GM23338 (cell line): ENCODE measurements around the gene DLG2. TPM values are rescaled to one million over a fixed set of nuclear protein-coding genes. Genes with fewer than 3 reads are reported as not detected.

Experiments
- ATAC-seq: fragments of 200-7000 bp; cut with Tn5 transposase; 3 replicates; pipeline ENCODE4 v1.9.1; 2020
- DNase-seq: peaks from one replicate; pipeline ENCODE4 v3.0.0-alpha.2; 2015; ENCODE audit warnings: low spot score
- H2AFZ ChIP-seq: fragments of 200-600 bp; sonication (generic); 2 replicates; pipeline ENCODE4 v1.8.0; 2016; ENCODE audit warnings: antibody characterized with exemption, mild to moderate bottlenecking, moderate library complexity
- H3F3A ChIP-seq: fragments of 200-600 bp; sonication (generic); replicated peaks from 2 replicates; pipeline ENCODE4 v1.8.0; 2017; ENCODE audit warnings: antibody characterized with exemption, mixed run types, low read depth
- H3K27ac ChIP-seq: fragments of 200-600 bp; sonication (generic); 2 replicates; pipeline ENCODE4 v1.6.1; 2016; ENCODE audit warnings: low read depth
- H3K27me3 ChIP-seq: fragments of 200-600 bp; sonication (generic); 2 replicates; pipeline ENCODE4 v1.8.0; 2016; ENCODE audit warnings: mild to moderate bottlenecking, mixed run types, moderate library complexity; ENCODE audit not compliant: insufficient read depth
- H3K36me3 ChIP-seq: fragments of 200-600 bp; sonication (generic); 2 replicates; pipeline ENCODE4 v1.8.0; 2016; ENCODE audit warnings: mild to moderate bottlenecking; ENCODE audit not compliant: insufficient read depth
- H3K4me1 ChIP-seq: fragments of 200-600 bp; sonication (generic); 2 replicates; pipeline ENCODE4 v1.8.0; 2016; ENCODE audit warnings: mild to moderate bottlenecking, moderate library complexity; ENCODE audit not compliant: insufficient read depth
- H3K4me2 ChIP-seq: fragments of 200-600 bp; sonication (generic); 2 replicates; pipeline ENCODE4 v1.7.1; 2017; ENCODE audit warnings: mixed run types
- H3K4me3 ChIP-seq: fragments of 200-600 bp; sonication (generic); 2 replicates; pipeline ENCODE4 v1.6.1; 2016; ENCODE audit warnings: mixed run types
- H3K79me2 ChIP-seq: fragments of 200-600 bp; sonication (generic); replicated peaks from 2 replicates; pipeline ENCODE4 v1.8.0; 2017; ENCODE audit warnings: mild to moderate bottlenecking; ENCODE audit not compliant: insufficient read depth
- H3K9me2 ChIP-seq: fragments of 200-600 bp; sonication (generic); 2 replicates; pipeline ENCODE4 v1.8.0; 2017; ENCODE audit not compliant: insufficient read depth
- H4K20me1 ChIP-seq: fragments of 200-600 bp; sonication (generic); replicated peaks from 2 replicates; pipeline ENCODE4 v1.8.0; 2017; ENCODE audit warnings: mild to moderate bottlenecking; ENCODE audit not compliant: insufficient read depth
- H3K27ac Mint-ChIP-seq: 2 replicates; pipeline ENCODE4 v1.8.0; 2020; ENCODE audit warnings: inconsistent platforms, mild to moderate bottlenecking, moderate library complexity, mixed read lengths
- H3K27me3 Mint-ChIP-seq: 3 replicates; pipeline ENCODE4 v1.8.0; 2022; ENCODE audit warnings: low read depth, mild to moderate bottlenecking, moderate library complexity, mixed read lengths, inconsistent platforms; ENCODE audit not compliant: insufficient read depth, poor library complexity
- H3K36me3 Mint-ChIP-seq: 3 replicates; pipeline ENCODE4 v1.8.0; 2021; ENCODE audit warnings: low read depth, mild to moderate bottlenecking, inconsistent platforms, moderate library complexity, mixed read lengths
- H3K4me1 Mint-ChIP-seq: 3 replicates; pipeline ENCODE4 v1.8.0; 2020; ENCODE audit warnings: mild to moderate bottlenecking, inconsistent platforms, mixed read lengths
- H3K4me3 Mint-ChIP-seq: 3 replicates; pipeline ENCODE4 v1.8.0; 2021; ENCODE audit warnings: moderate library complexity, mild to moderate bottlenecking, inconsistent platforms, mixed read lengths
- H3K9me3 Mint-ChIP-seq: 3 replicates; pipeline ENCODE4 v1.8.0; 2020; ENCODE audit warnings: moderate library complexity, mild to moderate bottlenecking, inconsistent platforms, mixed read lengths
- EZH2 ChIP-seq: fragments of 200-600 bp; sonication (generic); IDR thresholded peaks from one replicate; pipeline ENCODE4 v1.8.0; 2017; ENCODE audit warnings: antibody characterized with exemption, mild to moderate bottlenecking, low read depth; ENCODE audit not compliant: unreplicated experiment
- JUNB ChIP-seq: IDR thresholded peaks from one replicate; pipeline ENCODE4 v1.6.1; 2016; ENCODE audit warnings: antibody characterized with exemption; ENCODE audit not compliant: unreplicated experiment
- REST ChIP-seq: IDR thresholded peaks from one replicate; pipeline ENCODE4 v1.6.1; 2018; ENCODE audit warnings: antibody characterized with exemption; ENCODE audit not compliant: unreplicated experiment
- STAT1 ChIP-seq: IDR thresholded peaks from one replicate; pipeline ENCODE4 v1.6.1; 2016; ENCODE audit warnings: antibody characterized with exemption; ENCODE audit not compliant: unreplicated experiment
- polyA plus RNA-seq: library from polyadenylated mRNA; unstranded; fragments of >200 nt; fragmentation: Nextera tagmentation; extraction: Ambion mirVana; gene quantifications from 2 replicates; pipeline ENCODE4 v1.2.1, GENCODE V29; 2016
- total RNA-seq: library from RNA; depleted of rRNA; stranded (reverse); fragments of >200 nt; shearing (Covaris generic); gene quantifications from 2 replicates; pipeline ENCODE4 v1.2.3, GENCODE V29; 2014
- TF ChIP-seq, protein P1 (sequence below): IDR thresholded peaks from 2 replicates; pipeline ENCODE4 v1.6.1; 2016; ENCODE audit warnings: antibody characterized with exemption
- TF ChIP-seq, protein P2 (sequence below), 2 experiments: fragments of 200-600 bp in 1 of 2; sonication (generic) in 1 of 2; conservative IDR thresholded peaks; 2 replicates each; pipeline versions ENCODE4 v1.5.1 to v1.6.1; 2016 to 2017; ENCODE audit warnings: antibody characterized with exemption in 2 of 2, low read depth in 2 of 2, mild to moderate bottlenecking in 2 of 2, moderate library complexity in 1 of 2

DLG2 gene
- total and polyA plus RNA-seq, 2 experiments from 2014 or later: 19.8 to 21.5 TPM

DNA sequence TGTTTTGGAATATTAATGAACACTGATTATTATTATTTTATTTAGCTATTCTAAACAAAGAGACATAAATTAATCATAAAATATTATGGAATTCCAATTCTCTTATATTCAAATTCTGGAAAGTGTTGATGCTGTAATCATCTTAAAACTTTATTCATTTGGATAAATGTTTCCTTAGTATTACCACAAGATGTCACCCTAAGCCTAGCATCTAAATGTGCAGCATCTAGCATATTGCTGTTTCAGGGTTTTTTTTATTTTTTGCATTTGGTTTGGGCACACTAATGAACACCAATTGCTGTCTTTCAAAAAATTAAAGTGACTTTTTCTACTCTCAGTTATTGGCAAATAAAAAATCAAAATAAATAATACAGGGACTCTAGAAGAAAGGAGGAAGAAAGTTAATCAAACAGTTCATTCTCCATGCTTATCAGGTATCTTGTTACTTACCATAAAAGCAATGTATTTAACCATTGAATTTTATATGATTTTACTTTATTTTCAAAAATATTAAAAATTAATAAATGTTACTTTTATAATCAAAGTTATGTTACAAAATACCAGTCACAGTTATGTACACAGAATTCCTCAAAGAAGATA, 31.8 kb downstream of the DLG2 start:
- ATAC-seq (no peak), DNase-seq (peak; percentile 59)
- Mint-ChIP-seq H3K4me1 (peaks cover 13% of the 10 kb centered on the region; the same call in 2 of the 3 replicates), H3K4me3 (no peak overlapping the region), H3K27ac (no peak overlapping the region), H3K36me3 (peaks cover 3% of the 10 kb centered on the region; the same call in 2 of the 3 replicates), H3K27me3 (no peaks in the 10 kb centered on the region), H3K9me3 (no peaks in the 10 kb centered on the region; the same call in 2 of the 3 replicates)
- H3K79me2 ChIP-seq: no peaks in the 10 kb centered on the region
- H2AFZ ChIP-seq: no peak overlapping the region
- no peak overlapping the region for H3K4me3 ChIP-seq
- H3K27me3 ChIP-seq: no peaks in the 10 kb centered on the region
- no peaks in the 10 kb centered on the region for H3F3A ChIP-seq
- H3K9me2 ChIP-seq: no peaks in the 10 kb centered on the region
- TF ChIP-seq EZH2: no peak
- no peak for TF ChIP-seq REST
- TF ChIP-seq JUNB: no peak
- TF ChIP-seq, protein P1, sequence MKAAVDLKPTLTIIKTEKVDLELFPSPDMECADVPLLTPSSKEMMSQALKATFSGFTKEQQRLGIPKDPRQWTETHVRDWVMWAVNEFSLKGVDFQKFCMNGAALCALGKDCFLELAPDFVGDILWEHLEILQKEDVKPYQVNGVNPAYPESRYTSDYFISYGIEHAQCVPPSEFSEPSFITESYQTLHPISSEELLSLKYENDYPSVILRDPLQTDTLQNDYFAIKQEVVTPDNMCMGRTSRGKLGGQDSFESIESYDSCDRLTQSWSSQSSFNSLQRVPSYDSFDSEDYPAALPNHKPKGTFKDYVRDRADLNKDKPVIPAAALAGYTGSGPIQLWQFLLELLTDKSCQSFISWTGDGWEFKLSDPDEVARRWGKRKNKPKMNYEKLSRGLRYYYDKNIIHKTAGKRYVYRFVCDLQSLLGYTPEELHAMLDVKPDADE: no peak
- TF ChIP-seq, protein P2, sequence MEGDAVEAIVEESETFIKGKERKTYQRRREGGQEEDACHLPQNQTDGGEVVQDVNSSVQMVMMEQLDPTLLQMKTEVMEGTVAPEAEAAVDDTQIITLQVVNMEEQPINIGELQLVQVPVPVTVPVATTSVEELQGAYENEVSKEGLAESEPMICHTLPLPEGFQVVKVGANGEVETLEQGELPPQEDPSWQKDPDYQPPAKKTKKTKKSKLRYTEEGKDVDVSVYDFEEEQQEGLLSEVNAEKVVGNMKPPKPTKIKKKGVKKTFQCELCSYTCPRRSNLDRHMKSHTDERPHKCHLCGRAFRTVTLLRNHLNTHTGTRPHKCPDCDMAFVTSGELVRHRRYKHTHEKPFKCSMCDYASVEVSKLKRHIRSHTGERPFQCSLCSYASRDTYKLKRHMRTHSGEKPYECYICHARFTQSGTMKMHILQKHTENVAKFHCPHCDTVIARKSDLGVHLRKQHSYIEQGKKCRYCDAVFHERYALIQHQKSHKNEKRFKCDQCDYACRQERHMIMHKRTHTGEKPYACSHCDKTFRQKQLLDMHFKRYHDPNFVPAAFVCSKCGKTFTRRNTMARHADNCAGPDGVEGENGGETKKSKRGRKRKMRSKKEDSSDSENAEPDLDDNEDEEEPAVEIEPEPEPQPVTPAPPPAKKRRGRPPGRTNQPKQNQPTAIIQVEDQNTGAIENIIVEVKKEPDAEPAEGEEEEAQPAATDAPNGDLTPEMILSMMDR (conservative IDR thresholded peaks at IDR 0.05; ENCODE audit: low read depth in 2 of 2): peak; percentile 73 to 89
- H3K4me2 ChIP-seq: no peak overlapping the region
- no peak overlapping the region for H3K27ac ChIP-seq
- no peaks in the 10 kb centered on the region for H4K20me1 ChIP-seq
- no peaks in the 10 kb centered on the region for H3K36me3 ChIP-seq
- H3K4me1 ChIP-seq: peaks cover 12% of the 10 kb centered on the region

DNA sequence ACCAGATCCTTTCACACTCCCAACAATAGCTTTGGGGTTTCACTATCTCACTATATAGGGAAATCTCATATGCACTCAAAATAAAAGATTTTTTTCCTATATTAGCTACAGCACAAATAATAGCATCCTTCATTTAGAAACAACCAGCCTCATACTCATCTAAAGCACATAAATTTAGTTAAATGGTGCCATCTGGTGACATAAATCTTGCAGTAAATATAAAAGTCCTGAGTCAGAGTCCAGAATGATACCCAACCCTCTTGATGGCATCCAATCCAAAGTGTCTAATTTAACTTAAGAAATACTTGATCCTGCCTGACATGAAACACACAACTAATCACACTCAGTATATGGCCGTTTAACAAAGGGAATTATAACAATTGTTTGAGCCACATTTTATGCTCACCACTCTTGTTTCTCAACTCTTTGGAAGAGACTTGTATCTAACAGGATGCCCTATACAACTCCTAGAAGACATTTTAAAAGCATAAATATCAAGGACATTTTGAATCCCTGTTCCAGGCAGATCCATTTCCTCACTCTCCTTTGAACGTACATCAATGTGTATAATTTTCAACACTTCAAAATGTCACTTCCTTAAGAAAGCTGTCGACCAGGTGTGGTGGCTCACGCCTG, 36.2 kb downstream of the DLG2 start:
- H3K27ac Mint-ChIP-seq: no peak overlapping the region
- H3K9me2 ChIP-seq: no peaks in the 10 kb centered on the region
- peaks cover 4% of the 10 kb centered on the region; the same call in 2 of the 3 replicates for H3K4me1 Mint-ChIP-seq
- no peaks in the 10 kb centered on the region for H3K27me3 ChIP-seq
- no peak overlapping the region for H2AFZ ChIP-seq
- no peak overlapping the region for H3K27ac ChIP-seq
- H3K4me3 ChIP-seq: no peak overlapping the region
- DNase-seq (peak; percentile 72), ATAC-seq (peak; percentile 55)
- H3K9me3 Mint-ChIP-seq: peaks cover 37% of the 10 kb centered on the region
- H4K20me1 ChIP-seq: no peaks in the 10 kb centered on the region
- H3K36me3 ChIP-seq: no peaks in the 10 kb centered on the region
- no peaks in the 10 kb centered on the region for H3F3A ChIP-seq
- H3K4me1 ChIP-seq: peaks cover 7% of the 10 kb centered on the region
- no peak overlapping the region for H3K4me2 ChIP-seq
- peaks cover 2% of the 10 kb centered on the region for H3K27me3 Mint-ChIP-seq
- H3K36me3 Mint-ChIP-seq: peaks cover 46% of the 10 kb centered on the region
- no peaks in the 10 kb centered on the region for H3K79me2 ChIP-seq
- TF ChIP-seq, protein P2 (conservative IDR thresholded peaks at IDR 0.05; ENCODE audit: low read depth in 2 of 2): peak; percentile 62 to 65
- TF ChIP-seq STAT1: no peak
- H3K4me3 Mint-ChIP-seq: no peak overlapping the region
